H1 (cell line): Measurements from ENCODE around the gene MR1. TPM values are rescaled to one million over a fixed set of nuclear protein-coding genes. Genes with fewer than 3 reads are reported as not detected.

Experiments
- CTCF ChIA-PET: fragments of 300-600 bp; sonication (Branson Sonifier 250); formaldehyde crosslinking; loops from one replicate; lab custom pipeline; 2021; ENCODE audit not compliant: partially characterized antibody; lab: Charles Lee
- POLR2A ChIA-PET: fragments of 300-600 bp; sonication (Branson Sonifier 250); formaldehyde crosslinking; loops from one replicate; lab custom pipeline; 2021; ENCODE audit warnings: inconsistent platforms; ENCODE audit not compliant: partially characterized antibody; lab: Charles Lee
- DNase-seq, 2 experiments: peaks; one replicate each; pipeline versions ENCODE4 v3.0.0 to v3.0.0-alpha.2; 2010 to 2022; ENCODE audit warnings: low spot score in 2 of 2, low read depth in 1 of 2, mixed read lengths in 1 of 2
- FAIRE-seq: peaks from 2 replicates; lab custom pipeline; 2011; peaks lifted over from hg19 to GRCh38; lab: Jason Lieb, UNC
- H2AFZ ChIP-seq: 2 replicates; pipeline ENCODE4 v1.8.1; 2012; ENCODE audit warnings: low read length, inconsistent platforms
- H2AK5ac ChIP-seq: 2 replicates; pipeline ENCODE4 v1.6.1; 2013; ENCODE audit warnings: low read depth, low read length
- H2BK120ac ChIP-seq: replicated peaks from 2 replicates; pipeline ENCODE3; 2013; ENCODE audit warnings: low read depth, low read length, inconsistent platforms
- H2BK12ac ChIP-seq: 2 replicates; pipeline ENCODE4 v1.6.1; 2013; ENCODE audit warnings: low read depth, low read length
- H2BK15ac ChIP-seq: 2 replicates; pipeline ENCODE4 v1.6.1; 2013; ENCODE audit warnings: low read length
- H2BK20ac ChIP-seq: 2 replicates; pipeline ENCODE4 v1.6.1; 2013; ENCODE audit warnings: low read length
- H2BK5ac ChIP-seq: 2 replicates; pipeline ENCODE4 v1.6.1; 2013; ENCODE audit warnings: low read depth, low read length
- H3K14ac ChIP-seq: 2 replicates; pipeline ENCODE4 v1.6.1; 2013; ENCODE audit warnings: inconsistent platforms; ENCODE audit not compliant: insufficient read length
- H3K18ac ChIP-seq: 2 replicates; pipeline ENCODE4 v1.6.1; 2013; ENCODE audit warnings: low read length; ENCODE audit errors: extremely low read depth
- H3K23ac ChIP-seq: 2 replicates; pipeline ENCODE4 v1.6.1; 2013; ENCODE audit warnings: inconsistent platforms; ENCODE audit not compliant: insufficient read length
- H3K23me2 ChIP-seq: 2 replicates; pipeline ENCODE4 v1.6.1; 2013; ENCODE audit warnings: low read depth, low read length
- H3K27ac ChIP-seq: 2 replicates; pipeline ENCODE4 v1.6.1; 2011; ENCODE audit warnings: low read depth, low read length, inconsistent platforms
- H3K27me3 ChIP-seq, 4 experiments: replicated peaks in 1 of 4; 1 replicate in 1 of 4; 2 replicates in 3 of 4; pipeline versions ENCODE4 v1.6.1 to v1.8.1; 2011 to 2013; ENCODE audit warnings: low read length in 3 of 4, mild to moderate bottlenecking in 3 of 4, inconsistent platforms in 2 of 4, mixed read lengths in 2 of 4, moderate library complexity in 1 of 4; ENCODE audit not compliant: control insufficient read depth in 3 of 4, insufficient read depth in 3 of 4; ENCODE audit errors: extremely low read depth in 1 of 4
- H3K36me3 ChIP-seq, 4 experiments: 2 replicates each; pipeline versions ENCODE4 v1.6.1 to v1.8.1; 2011 to 2013; ENCODE audit warnings: mild to moderate bottlenecking in 4 of 4, low read length in 3 of 4, moderate library complexity in 2 of 4, control low read depth in 1 of 4, inconsistent platforms in 1 of 4; ENCODE audit not compliant: insufficient read depth in 4 of 4, control insufficient read depth in 2 of 4
- H3K4ac ChIP-seq: replicated peaks from 2 replicates; pipeline ENCODE3; 2013; ENCODE audit warnings: low read length, low read depth, mixed read lengths, inconsistent platforms; ENCODE audit not compliant: insufficient read length
- H3K4me1 ChIP-seq, 4 experiments: replicated peaks in 1 of 4; 1 replicate in 1 of 4; 2 replicates in 3 of 4; pipeline versions ENCODE4 v1.6.1 to v1.8.1; 2011 to 2013; ENCODE audit warnings: low read length in 3 of 4, inconsistent platforms in 2 of 4, mixed read lengths in 1 of 4; ENCODE audit not compliant: insufficient read depth in 4 of 4, control insufficient read depth in 3 of 4
- H3K4me2 ChIP-seq, 2 experiments: 2 replicates each; pipeline versions ENCODE4 v1.6.1 to v1.8.1; 2011 to 2013; ENCODE audit warnings: low read depth in 2 of 2, low read length in 2 of 2, control low read depth in 1 of 2, inconsistent platforms in 1 of 2, mild to moderate bottlenecking in 1 of 2; ENCODE audit not compliant: insufficient read depth in 1 of 2
- H3K4me3 ChIP-seq, 4 experiments: fragments of 200-600, 300-600 bp in 1 of 4; sonication (generic), shearing (Covaris generic), sonication (Bioruptor Twin) in 1 of 4; 2 replicates each; pipeline versions ENCODE4 v1.5.1 to v1.8.1; 2011 to 2016; ENCODE audit warnings: low read length in 4 of 4, low read depth in 3 of 4, control low read depth in 2 of 4, inconsistent platforms in 2 of 4, mild to moderate bottlenecking in 2 of 4, mixed read lengths in 1 of 4, moderate library complexity in 1 of 4; ENCODE audit not compliant: insufficient read depth in 2 of 4; ENCODE audit errors: extremely low read depth in 1 of 4
- H3K56ac ChIP-seq: replicated peaks from 2 replicates; pipeline ENCODE3; 2013; ENCODE audit warnings: low read depth, mild to moderate bottlenecking, mixed read lengths, low read length, inconsistent platforms; ENCODE audit not compliant: insufficient read length
- H3K79me1 ChIP-seq: 2 replicates; pipeline ENCODE4 v1.6.1; 2013; ENCODE audit warnings: low read depth, low read length, control low read depth
- H3K79me2 ChIP-seq, 2 experiments: 2 replicates each; pipeline versions ENCODE4 v1.6.1 to v1.8.1; 2012 to 2013; ENCODE audit warnings: low read length in 2 of 2, mild to moderate bottlenecking in 2 of 2, inconsistent platforms in 1 of 2; ENCODE audit not compliant: insufficient read depth in 2 of 2, control insufficient read depth in 1 of 2
- H3K9ac ChIP-seq, 4 experiments: replicated peaks in 1 of 4; 1 replicate in 1 of 4; 2 replicates in 3 of 4; pipeline versions ENCODE4 v1.6.1 to v1.8.1; 2011 to 2013; ENCODE audit warnings: low read depth in 3 of 4, low read length in 3 of 4, control low read depth in 2 of 4, mild to moderate bottlenecking in 2 of 4, moderate library complexity in 2 of 4, inconsistent platforms in 1 of 4; ENCODE audit errors: extremely low read depth in 1 of 4
- H3K9me3 ChIP-seq, 2 experiments: 2 replicates each; pipeline versions ENCODE4 v1.6.1 to v1.8.1; 2012 to 2013; ENCODE audit warnings: mild to moderate bottlenecking in 2 of 2, moderate library complexity in 2 of 2, control low read depth in 1 of 2, inconsistent platforms in 1 of 2, low read depth in 1 of 2, low read length in 1 of 2, mixed read lengths in 1 of 2; ENCODE audit not compliant: insufficient read depth in 2 of 2
- H4K20me1 ChIP-seq, 2 experiments: replicated peaks in 1 of 2; 2 replicates each; pipeline versions ENCODE3 to v1.8.1; 2011 to 2013; ENCODE audit warnings: inconsistent platforms in 2 of 2, low read length in 2 of 2, mild to moderate bottlenecking in 1 of 2; ENCODE audit not compliant: insufficient read depth in 2 of 2, control insufficient read depth in 1 of 2
- H4K5ac ChIP-seq: 2 replicates; pipeline ENCODE4 v1.6.1; 2013; ENCODE audit warnings: low read length, low read depth, mixed read lengths, inconsistent platforms; ENCODE audit not compliant: insufficient read length
- H4K8ac ChIP-seq: 2 replicates; pipeline ENCODE4 v1.8.0; 2013; ENCODE audit warnings: mild to moderate bottlenecking, moderate library complexity, low read length, inconsistent platforms; ENCODE audit not compliant: insufficient read depth; ENCODE audit errors: extremely low read depth
- H4K91ac ChIP-seq: replicated peaks from 2 replicates; pipeline ENCODE3; 2013; ENCODE audit warnings: low read length, mixed read lengths, inconsistent platforms; ENCODE audit not compliant: insufficient read length
- CREB1 ChIP-seq: IDR thresholded peaks from 2 replicates; pipeline ENCODE4 v1.6.1; 2012; ENCODE audit warnings: inconsistent platforms
- FOSL1 ChIP-seq: IDR thresholded peaks from 2 replicates; pipeline ENCODE4 v1.6.1; 2011; ENCODE audit warnings: mild to moderate bottlenecking, low read depth, low read length, moderate library complexity; ENCODE audit not compliant: insufficient read depth
- NRF1 ChIP-seq: IDR thresholded peaks from 2 replicates; pipeline ENCODE4 v1.6.1; 2011; ENCODE audit warnings: mild to moderate bottlenecking, low read depth, low read length, improper control_type of control experiment
- WGBS, 2 experiments: shearing (Covaris generic) in 1 of 2; methylation state at CpG; one replicate each; pipeline versions ENCODE4 v1.1.6 to v1.1.7; 2013 to 2015; ENCODE audit warnings: low lambda C conversion rate in 2 of 2, mixed read lengths in 2 of 2, inconsistent platforms in 1 of 2, low coverage in 1 of 2, missing lambda C conversion rate in 1 of 2; ENCODE audit not compliant: insufficient replicate concordance in 2 of 2, insufficient coverage in 1 of 2, insufficient read length in 1 of 2; ENCODE audit errors: extremely low coverage in 1 of 2, missing lambda C conversion rate in 1 of 2; 5-methylcytosine and 5-hydroxymethylcytosine counted together
- polyA plus RNA-seq, 7 experiments: library from polyadenylated mRNA; depleted of rRNA in 3 of 7; stranded (reverse) in 5 of 7; unstranded in 2 of 7; fragments of >200 nt in 5 of 7; fragments of 200-250 nt in 2 of 7; gene quantifications; 1 replicate in 5 of 7; 2 replicates in 1 of 7; 4 replicates in 1 of 7; pipeline versions ENCODE4 v1.2.1 to v1.2.3, GENCODE V29; 2011 to 2013; ENCODE audit warnings: missing spikeins in 2 of 7, mixed read lengths in 2 of 7
- total RNA-seq: library from RNA; stranded (reverse); fragmentation: NEBNext Ultra II Directional; extraction: Animal tissue kit (Norgen Biotek cat#: 25700); gene quantifications from 2 replicates; pipeline ENCODE4 v1.2.1, GENCODE V29; 2021

The MR1 gene
- total and polyA plus RNA-seq, 2 of the 8 experiments (the other 6 are each of a cell fraction or from before 2014, with no cell fraction given), result 0.09 TPM; not detected in 1

GRCh38 chr1:181073638-181074037 is 39.9 kb downstream of the MR1 start:
- 81% methylated on average over 10 of the region's 10 CpGs; no CpG with 5 or more reads in 1 of the 2 experiments for WGBS, 2 experiments
- POLR2A ChIA-PET, result interaction anchor here (1.2 kb wide), 1 partner anchor 15 kb away, joined by 4 read pairs; no protein-coding TSS in a partner anchor
- no peak overlapping the region for H3K4ac ChIP-seq

More at GRCh38 chr1:181073638-181074037, 39.9 kb downstream of the MR1 start:
- Histone ChIP-seq H4K8ac (no peak overlapping the region), H4K20me1 (no peaks in the 10 kb centered on the region), H3K23me2 (no peaks in the 10 kb centered on the region), H3K23ac (no peak overlapping the region)
- TF ChIP-seq FOSL1, result no peak
- no peak for TF ChIP-seq CREB1
- no peak for TF ChIP-seq NRF1
- TF ChIP-seq, all 59 proteins: peak for 0
- H2AFZ ChIP-seq, result no peak overlapping the region
- H2BK120ac ChIP-seq, result no peak overlapping the region
- H4K91ac ChIP-seq, result no peak overlapping the region
- H3K18ac ChIP-seq, result no peak overlapping the region
- no peak overlapping the region for H4K5ac ChIP-seq
- CTCF ChIA-PET, result no interaction called here
- H3K27me3 ChIP-seq, result no peaks in the 10 kb centered on the region
- H3K79me2 ChIP-seq, result no peaks in the 10 kb centered on the region
- no peak overlapping the region for H3K4me2 ChIP-seq
- H3K9me3 ChIP-seq, result no peaks in the 10 kb centered on the region
- H2BK12ac ChIP-seq, result no peak overlapping the region
- H3K14ac ChIP-seq, result no peak overlapping the region
- no peaks in the 10 kb centered on the region for H3K79me1 ChIP-seq
- no peak overlapping the region for H3K27ac ChIP-seq
- no peak overlapping the region for H2AK5ac ChIP-seq
- no peak overlapping the region for H2BK20ac ChIP-seq
- H3K9ac ChIP-seq, result no peak overlapping the region
- H3K4me3 ChIP-seq, result no peak overlapping the region
- DNase-seq, result no peak
- no peak for FAIRE-seq
- no peaks in the 10 kb centered on the region for H3K36me3 ChIP-seq
- H2BK5ac ChIP-seq, result no peak overlapping the region
- no peak overlapping the region for H2BK15ac ChIP-seq
- H3K56ac ChIP-seq, result no peak overlapping the region
- peaks cover 0 to 3% (median 0%) of the 10 kb centered on the region in 4 experiments; a peak in 1 of 7 replicates for H3K4me1 ChIP-seq
